IPS-18c (cell line): ENCODE data around the gene PFKFB3.
"Not testable (repeated sequence)": the region's sequence is repeated elsewhere in the genome, so short reads cannot be mapped to it uniquely, and the experiment has no call there.

Experiments
- H3K4me3 ChIP-seq: 2 replicates; pipeline ENCODE4 v1.7.0; 2013; ENCODE audit warnings: low read depth, mild to moderate bottlenecking, low read length, moderate library complexity; ENCODE audit not compliant: insufficient read depth
- H3K9me3 ChIP-seq: one replicate; pipeline ENCODE4 v1.6.1; 2013; ENCODE audit warnings: mild to moderate bottlenecking, low read length, moderate library complexity; ENCODE audit not compliant: control insufficient read depth, insufficient read depth

Gene PFKFB3

DNA sequence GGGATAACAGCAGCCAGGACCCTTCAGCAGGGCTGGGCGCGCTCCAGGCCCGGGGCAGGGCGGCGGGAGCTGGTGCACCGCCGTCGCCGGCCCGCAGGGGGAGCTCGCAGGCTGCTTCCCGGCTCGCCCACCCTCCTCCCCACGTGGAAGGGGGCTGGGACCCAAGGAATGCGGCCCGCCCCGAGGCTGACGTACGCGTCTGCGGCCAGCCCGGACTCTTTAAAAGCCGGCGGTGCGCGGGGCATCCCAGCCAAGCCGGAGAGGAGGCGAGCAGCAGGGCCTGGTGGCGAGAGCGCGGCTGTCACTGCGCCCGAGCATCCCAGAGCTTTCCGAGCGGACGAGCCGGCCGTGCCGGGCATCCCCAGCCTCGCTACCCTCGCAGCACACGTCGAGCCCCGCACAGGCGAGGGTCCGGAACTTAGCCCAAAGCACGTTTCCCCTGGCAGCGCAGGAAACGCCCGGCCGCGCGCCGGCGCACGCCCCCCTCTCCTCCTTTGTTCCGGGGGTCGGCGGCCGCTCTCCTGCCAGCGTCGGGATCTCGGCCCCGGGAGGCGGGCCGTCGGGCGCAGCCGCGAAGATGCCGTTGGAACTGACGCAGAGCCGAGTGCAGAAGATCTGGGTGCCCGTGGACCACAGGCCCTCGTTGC lies at the start of gene PFKFB3:
PFKFB3 (plus strand) TSS at position 249 of the 647 bp plus-strand sequence; CDS start at position 578, 329 bp downstream.
- no peaks in the 10 kb centered on the region for H3K9me3 ChIP-seq
- H3K4me3 ChIP-seq: peak within 1 kb of the TSS; percentile 84

DNA sequence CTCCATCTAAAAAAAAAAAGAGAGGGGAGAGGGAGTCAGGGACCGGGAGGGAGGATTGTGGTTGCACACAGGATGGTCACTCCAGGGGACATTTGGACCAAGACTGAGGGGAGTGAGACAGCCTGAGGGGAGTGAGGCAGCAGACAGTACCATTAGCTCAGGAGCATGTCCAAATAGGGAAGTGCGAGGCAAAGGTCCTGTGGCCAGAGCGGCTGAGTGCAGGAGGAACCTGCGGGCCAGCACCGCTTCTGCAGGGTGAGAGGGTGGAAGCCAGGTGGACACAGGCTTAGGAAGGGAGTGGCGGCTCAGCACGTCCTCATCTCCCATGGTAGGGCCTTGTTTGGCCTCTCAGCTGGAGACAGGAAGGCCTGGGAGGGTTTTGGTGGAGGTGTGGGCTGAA lies 48.9 kb upstream of the PFKFB3 start:
- Histone ChIP-seq H3K9me3 (peaks cover 2% of the 10 kb centered on the region), H3K4me3 (no peak overlapping the region)

DNA sequence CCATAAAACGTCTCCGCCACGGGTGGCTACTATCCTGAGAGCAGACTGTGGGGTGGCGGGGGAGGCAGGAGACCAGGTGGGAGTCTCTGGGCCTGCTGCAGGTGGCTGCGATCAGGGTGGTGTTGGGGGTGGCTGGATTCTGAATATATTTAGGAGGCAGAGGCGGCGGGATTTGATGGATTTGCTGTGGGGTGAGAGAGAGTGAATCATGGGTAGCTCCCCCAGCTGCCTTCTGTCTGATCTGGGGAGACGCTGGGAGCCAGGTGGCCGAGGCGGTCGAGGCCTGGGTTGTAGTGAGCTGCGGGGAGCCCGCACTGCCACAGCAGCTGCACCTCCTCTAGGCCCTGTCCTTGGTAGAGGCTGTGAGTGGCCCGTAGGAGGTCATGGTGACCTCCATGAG lies 48.2 kb upstream of the PFKFB3 start:
- Histone ChIP-seq H3K9me3 (peaks cover 2% of the 10 kb centered on the region), H3K4me3 (no peak overlapping the region)

DNA sequence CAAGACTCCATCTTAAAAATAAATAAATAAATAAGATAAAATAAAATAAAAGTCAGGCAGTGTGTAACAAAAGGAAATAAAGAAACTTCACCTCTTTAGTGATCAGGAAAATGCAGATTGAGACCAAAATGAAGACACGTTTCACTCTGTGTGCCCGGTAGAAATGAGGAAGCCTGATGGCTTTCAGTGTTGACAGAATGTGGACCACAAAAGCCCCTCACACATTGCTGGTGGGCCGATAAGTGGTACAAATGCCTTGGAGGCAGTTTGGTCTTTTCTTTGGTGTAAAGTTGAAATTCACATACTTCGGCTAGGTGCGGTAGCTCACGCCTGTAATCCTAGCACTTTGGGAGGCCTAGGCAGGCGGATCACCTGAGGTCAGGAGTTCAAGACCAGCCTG lies 44.5 kb upstream of the PFKFB3 start:
- H3K4me3 ChIP-seq: no peak overlapping the region
- no peaks in the 10 kb centered on the region for H3K9me3 ChIP-seq

DNA sequence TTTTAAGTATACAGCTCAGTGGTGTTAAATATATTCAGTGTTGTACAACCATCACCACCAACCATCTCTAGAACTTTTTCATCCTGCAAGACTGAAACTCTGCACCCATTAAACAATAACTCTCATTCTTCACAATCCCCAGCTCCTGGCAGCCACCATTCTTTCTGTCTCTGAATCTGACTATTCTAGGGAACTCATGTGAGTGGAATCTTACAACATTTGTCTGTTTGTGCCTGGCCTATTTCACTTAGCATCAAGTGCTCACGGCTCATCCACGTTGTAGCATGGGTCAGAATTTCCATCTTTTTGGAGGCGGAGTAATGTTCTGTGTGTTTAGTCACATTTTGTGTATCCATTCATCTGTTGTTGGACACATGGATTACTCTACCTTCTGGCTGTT lies 40.8 kb upstream of the PFKFB3 start:
- Histone ChIP-seq H3K4me3 (no peak overlapping the region), H3K9me3 (no peaks in the 10 kb centered on the region)

DNA sequence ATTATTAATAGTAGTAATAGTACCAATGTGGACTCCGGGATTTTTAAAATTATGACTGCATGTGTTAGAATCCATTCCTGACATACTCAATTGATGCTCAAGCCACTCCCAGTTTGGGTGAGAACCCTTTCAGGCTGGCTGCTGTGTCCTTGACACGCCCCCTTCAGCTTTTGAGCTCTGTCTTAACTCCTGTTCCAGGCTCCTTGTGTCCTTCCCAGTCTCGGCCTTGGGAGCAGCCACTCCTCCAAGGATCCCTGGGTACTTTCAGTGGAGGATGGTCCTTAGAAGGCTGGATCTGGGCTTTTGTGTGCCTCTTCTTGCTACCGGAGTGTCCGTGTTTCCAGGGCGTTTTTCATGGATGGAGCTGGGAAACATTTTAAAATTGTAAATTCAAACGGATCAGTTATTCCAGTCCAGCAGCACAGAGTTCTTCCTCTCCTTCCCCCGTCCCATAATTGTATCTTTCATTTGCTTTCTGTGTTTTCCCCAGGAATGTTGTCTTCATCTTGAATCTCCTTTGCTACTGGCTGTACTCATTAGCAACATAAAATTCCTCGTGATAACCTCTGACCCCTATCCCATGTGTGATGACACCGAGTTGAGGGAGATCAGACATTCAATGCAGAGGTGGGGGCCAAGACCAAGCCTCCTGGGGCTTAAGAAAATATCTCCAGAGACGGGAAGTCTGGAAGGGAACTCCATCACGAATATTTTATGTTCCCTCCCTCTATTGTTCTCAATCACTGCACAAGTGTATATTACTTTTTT lies 40.0 kb upstream of the PFKFB3 start:
- Histone ChIP-seq H3K9me3 (no peaks in the 10 kb centered on the region), H3K4me3 (peak overlapping the region; percentile 55; the same call in 1 of the 2 replicates)

DNA sequence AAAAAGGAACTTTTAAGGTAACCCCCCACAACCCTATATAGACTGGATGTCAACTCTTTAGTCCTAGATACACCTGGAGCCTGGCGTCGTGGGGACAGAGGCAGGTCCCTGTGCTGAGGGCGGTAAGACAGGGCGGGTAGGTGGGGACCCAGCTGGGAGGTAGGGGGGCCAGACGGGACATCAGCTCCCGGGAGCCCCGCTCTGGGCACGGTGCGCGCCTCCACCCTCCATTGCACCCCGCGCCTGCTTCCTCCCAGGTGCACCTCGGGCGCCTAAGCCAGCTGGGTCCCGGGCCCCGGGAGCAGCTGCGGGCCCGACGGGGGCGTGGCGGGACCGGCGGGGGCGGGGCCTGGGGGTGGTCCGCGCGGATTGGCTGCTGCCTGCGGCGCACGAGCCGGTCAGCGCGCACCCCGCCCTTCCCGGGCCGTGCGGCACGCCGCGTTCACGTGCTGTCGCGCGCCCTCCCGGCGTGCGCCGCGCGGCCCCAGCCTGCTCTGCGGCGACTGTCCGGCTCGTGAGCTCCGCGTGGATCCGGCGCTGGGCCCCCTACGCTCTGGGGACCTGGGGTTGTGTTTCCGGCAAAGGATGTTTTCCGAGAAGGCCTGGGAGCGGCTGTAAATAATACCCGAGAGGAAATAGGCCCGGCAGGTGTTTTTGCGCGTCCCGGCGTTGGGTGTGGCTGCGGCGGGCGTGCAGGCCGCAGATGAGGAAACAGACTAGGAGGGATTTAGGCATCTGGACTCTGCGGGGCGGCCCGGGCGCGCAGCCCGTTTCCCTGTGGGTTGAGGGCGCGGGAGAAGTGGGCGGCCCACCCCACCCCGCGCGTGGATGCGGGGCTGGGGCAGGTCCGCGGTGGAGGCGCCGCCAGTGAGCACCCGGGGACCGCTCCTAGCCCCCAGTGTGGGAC lies 39.1 kb upstream of the PFKFB3 start:
- no peaks in the 10 kb centered on the region for H3K9me3 ChIP-seq
- H3K4me3 ChIP-seq: peak overlapping the region; percentile 79

DNA sequence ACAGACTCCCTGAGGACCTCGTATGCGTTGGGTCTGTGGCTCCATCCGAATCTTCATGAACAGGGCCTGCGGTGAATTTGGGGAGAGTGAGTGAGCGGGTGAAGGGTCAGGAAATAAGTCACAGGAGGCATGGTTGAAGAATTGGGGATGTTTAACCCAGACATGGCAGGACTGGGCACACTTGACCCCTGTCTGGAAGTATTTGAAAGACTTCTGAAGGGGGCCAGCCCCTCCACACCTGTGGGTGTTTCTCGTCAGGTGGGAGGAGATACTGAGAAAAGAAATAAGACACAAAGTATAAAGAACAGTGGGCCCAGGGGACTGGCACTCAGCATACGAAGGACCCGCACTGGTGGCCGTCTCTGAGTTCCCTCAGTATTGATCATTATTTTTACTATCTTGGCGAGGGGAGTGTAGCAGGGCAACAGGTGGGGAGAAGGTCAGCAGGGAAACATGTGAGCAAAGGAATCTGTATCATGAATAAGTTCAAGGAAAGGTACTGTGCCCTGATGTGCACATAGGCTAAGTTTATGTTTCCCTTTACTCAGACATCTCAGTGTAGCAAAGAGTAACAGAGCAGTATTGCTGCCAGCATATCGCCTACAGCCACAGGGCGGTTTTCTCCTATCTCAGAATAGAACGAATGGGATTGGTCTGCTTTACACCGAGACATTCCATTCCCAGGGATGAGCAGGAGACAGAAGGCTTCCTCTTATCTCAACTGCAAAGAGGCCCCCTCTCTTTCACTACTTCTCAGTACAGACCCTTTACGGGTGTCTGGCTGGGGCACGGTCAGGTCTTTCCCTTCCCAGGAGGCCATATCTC lies 38.2 kb upstream of the PFKFB3 start:
- Histone ChIP-seq H3K4me3 (peak overlapping the region; percentile 79), H3K9me3 (no peaks in the 10 kb centered on the region)

DNA sequence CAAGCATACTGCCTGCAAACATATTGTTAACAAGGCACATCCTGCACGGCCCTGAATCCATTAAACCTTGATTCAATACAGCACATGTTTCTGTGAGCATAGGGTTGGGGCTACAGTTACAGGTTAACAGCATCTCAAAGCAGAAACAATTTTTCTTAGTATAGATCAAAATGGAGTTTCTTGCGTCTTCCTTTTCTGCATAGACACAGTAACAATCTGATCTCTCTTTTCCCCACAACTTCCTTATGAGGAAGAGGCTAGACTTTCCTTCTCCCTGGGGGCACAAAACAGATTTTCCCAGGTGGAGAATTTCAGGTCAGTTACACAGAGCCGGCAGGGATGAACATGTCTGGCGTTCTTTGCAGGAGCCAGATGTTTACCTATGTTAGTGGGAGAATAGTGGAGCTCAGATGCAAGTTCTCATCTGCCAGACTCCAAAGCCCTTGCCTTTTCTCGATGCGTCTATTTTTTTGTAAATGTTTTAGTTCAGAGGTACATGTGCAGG lies 37.5 kb upstream of the PFKFB3 start:
- H3K4me3 ChIP-seq: no peak overlapping the region
- no peaks in the 10 kb centered on the region for H3K9me3 ChIP-seq

DNA sequence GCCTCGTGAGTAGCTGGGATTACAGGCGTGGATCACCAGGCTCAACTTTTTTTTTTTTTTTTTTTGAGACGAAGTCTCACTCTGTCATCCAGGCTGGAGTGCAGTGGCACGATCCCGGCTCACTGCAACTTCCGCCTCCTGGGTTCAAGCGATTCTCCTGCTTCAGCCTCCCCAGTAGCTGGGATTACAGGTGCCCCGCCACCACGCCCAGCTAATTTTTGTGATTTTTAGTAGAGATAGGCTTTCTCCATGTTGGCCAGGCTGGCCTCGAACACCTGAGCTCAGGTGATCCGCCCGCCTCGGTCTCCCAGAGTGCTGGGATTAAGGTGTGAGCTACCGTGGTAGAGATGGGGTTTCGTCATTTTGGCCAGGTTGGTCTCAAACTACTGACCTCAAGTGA lies 36.8 kb upstream of the PFKFB3 start:
- H3K9me3 ChIP-seq, H3K4me3 ChIP-seq: not testable (repeated sequence)

DNA sequence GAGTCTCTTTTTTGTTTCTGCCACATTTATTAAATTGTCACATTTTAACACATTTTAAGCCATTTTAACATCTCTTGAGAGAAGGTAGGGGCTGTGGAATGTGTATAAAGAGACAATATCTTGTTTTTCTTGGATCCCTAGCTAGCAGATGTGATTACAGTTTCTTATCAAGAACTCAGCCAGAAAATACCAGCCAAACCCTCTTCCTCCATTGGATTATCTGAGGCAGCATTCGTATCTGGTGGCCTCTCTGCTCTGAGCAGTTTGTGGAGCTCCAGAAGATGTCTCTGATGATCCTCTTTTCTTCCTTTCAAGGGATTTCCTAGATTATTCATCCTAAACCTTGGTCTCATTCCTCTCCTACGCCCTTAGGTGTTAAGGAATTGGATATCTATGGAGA lies 35.3 kb upstream of the PFKFB3 start:
- Histone ChIP-seq H3K9me3 (no peaks in the 10 kb centered on the region), H3K4me3 (no peak overlapping the region)

DNA sequence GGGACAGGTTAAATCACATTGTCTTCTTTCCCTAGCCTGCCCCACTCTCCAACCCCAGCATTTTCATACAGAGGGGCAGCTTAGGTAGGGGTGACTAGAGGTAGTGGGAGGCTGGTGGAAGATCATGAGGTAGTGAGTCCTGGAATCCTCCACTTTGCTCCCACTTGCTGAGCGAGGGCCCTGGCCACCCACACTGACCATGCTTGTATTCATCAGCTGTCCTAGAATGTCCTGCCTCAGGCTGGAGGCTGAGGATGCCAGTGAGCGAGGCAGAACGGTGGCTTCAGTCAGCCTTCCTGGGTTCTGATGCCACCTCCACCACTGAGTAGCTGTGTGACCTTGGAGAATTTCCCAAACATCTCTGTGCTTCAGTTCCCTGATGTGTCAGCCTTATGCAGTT lies 34.6 kb upstream of the PFKFB3 start:
- no peaks in the 10 kb centered on the region for H3K9me3 ChIP-seq
- no peak overlapping the region for H3K4me3 ChIP-seq

DNA sequence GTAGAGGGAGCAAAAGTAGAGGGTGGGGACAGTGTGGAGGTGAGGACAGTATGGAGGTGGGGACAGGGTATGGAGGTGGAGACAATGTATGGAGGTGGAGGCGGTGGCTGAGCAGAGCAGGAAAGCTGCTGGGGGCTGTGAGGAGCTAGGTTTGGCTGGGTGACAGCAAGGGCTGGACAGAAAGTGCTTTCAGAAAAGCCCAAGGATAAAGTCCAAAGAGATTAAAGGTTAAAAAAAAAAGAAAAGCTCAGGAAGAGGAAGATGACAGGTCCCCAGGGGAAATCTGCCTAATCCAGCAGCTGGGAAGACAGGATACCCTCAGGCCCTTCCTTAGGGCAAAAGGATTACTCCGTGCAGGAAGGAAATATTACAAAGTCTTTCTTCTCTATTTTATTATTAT lies 32.1 kb upstream of the PFKFB3 start:
- Histone ChIP-seq H3K9me3 (no peaks in the 10 kb centered on the region), H3K4me3 (no peak overlapping the region)

DNA sequence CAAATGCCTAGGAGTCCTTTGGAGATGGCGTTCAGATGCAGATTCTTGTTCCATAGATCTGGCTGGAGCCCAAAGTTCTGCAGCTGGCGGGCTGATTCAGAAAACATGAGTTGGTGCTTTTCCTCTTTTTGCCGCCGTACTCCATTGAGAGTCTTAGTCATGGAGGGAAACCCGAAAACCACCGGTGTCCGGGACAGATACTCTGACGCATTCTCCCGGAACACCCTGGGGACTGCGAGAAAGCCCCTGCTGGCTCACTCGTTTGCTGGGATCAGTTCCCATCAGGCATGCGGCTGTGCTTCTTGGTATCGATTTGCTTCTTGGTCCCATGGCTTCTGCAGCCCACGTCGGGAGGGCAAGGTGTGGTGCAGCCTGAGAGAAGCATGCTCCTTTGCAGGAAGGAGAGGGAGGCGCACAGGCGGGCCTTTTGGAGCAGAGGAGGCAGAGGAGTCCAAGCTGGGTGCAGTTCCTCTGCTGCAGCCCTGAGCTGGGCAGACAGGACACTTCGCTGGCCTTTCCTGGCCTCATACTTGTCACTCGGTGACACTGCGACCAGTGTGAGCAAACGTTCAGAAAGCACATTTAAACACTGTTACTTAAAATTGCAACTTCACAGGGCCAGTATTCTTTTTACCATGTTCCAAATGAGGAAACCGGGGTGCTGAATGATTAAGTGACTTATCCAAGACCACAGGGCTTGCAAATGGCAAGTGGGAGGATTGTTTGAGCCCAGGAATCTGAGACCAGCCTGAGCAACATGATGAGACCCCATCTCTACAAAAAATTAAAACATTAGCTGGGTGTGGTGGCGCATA lies 30.6 kb upstream of the PFKFB3 start:
- no peak overlapping the region for H3K4me3 ChIP-seq
- no peaks in the 10 kb centered on the region for H3K9me3 ChIP-seq

DNA sequence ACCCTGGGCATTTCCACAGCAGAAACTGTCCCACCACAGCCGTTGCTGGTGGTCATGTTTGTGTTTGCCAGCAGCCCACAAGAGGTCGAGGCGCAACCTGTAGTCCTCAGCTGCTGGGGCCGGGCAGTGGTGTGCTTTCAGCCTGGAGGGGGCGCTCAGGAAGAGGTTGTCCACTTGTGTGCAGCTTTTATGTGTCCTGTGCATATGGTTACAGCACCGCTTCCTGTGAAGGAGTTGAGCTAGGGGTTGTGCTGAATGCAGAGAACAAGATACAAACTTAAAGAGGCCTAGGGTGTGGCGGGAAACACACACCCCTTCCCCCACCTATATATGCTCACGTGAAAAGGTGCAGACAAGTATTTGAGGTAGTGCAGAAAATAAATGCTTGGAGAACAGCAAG lies 29.5 kb upstream of the PFKFB3 start:
- no peaks in the 10 kb centered on the region for H3K9me3 ChIP-seq
- no peak overlapping the region for H3K4me3 ChIP-seq

DNA sequence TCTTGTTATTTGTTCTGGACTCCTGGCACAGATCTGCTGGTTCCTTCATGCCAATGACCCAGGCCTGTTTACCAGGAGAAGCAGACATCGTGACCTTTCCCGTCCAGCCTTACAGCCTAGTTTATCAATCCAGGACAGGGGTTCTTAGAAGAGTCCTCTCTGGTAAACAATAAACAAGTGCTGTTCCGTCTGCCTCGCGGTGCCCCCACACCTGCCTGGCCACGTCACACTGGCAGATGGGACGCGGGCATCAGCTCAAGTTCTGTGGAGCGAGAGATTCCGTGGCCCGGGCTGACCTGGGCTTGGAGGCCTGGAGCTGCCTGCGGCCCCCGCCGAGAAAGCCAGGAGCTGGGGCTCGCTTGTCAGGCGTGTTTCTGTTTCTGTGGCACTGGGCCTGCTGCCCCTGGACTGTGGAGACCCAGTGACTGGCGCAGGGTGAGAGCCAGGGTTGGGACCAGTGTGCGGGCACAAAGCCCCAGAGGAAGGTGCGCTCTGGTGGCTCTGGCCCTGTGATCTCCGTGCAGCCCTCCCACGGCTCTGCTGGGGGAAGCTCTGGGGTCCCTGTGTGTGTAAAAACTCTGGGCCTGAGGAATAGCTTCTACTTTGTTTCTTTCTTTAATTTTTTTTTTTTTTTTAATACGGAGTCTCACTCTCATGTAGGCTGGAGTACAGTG lies 28.4 kb upstream of the PFKFB3 start:
- no peak overlapping the region for H3K4me3 ChIP-seq
- H3K9me3 ChIP-seq: no peaks in the 10 kb centered on the region
